Tongue (tissue), 2 donors: ENCODE results near the gene CYBRD1. TPM values are rescaled to one million over a fixed set of nuclear protein-coding genes. Genes with fewer than 3 reads are reported as not detected.
"Not testable (repeated sequence)": the region's sequence is repeated elsewhere in the genome, so short reads cannot be mapped to it uniquely, and the experiment has no call there.

Source experiments
- DNase-seq: peaks from one replicate; pipeline ENCODE4 v3.0.0-alpha.2; 2015
- total RNA-seq: library from RNA; depleted of rRNA; stranded (reverse); fragments of >200 nt; gene quantifications from one replicate; pipeline ENCODE4 v1.2.3, GENCODE V29; 2014

Gene CYBRD1
- total RNA-seq, 1 donor from 2014 or later = 122 TPM

GRCh38 chr2:171515672-171516298 lies 6.5 kb upstream of the CYBRD1 start:
- no peak for DNase-seq

GRCh38 chr2:171516793-171517192 lies 5.5 kb upstream of the CYBRD1 start:
- no peak for DNase-seq

GRCh38 chr2:171520471-171520870 lies 1.8 kb upstream of the CYBRD1 start:
- DNase-seq = no peak

GRCh38 chr2:171521361-171522051 lies 768 bp upstream of the CYBRD1 start:
- no peak for DNase-seq

GRCh38 chr2:171522788-171523087 lies 464 bp downstream of the CYBRD1 start:
- peak; percentile 57 for DNase-seq

GRCh38 chr2:171523088-171524017 lies 1.1 kb downstream of the CYBRD1 start:
- peak; percentile 84 for DNase-seq

- no peak for DNase-seq
Measured at GRCh38 chr2:171524018-171524401, 1.7 kb downstream of the CYBRD1 start.

- no peak for DNase-seq
Measured at GRCh38 chr2:171529914-171530313, 7.6 kb downstream of the CYBRD1 start.

GRCh38 chr2:171530378-171530777 lies 8.1 kb downstream of the CYBRD1 start:
- DNase-seq = no peak

GRCh38 chr2:171530859-171531258 lies 8.6 kb downstream of the CYBRD1 start:
- DNase-seq = not testable (repeated sequence)

GRCh38 chr2:171531291-171531690 lies 9.0 kb downstream of the CYBRD1 start:
- DNase-seq = no peak

- DNase-seq = no peak
Measured at GRCh38 chr2:171531836-171532450, 9.7 kb downstream of the CYBRD1 start.

GRCh38 chr2:171533331-171533730 lies 11.1 kb downstream of the CYBRD1 start:
- DNase-seq = no peak

- not testable (repeated sequence) for DNase-seq
Measured at GRCh38 chr2:171535528-171535927, 13.3 kb downstream of the CYBRD1 start.

- no peak for DNase-seq
Measured at GRCh38 chr2:171540437-171540836, 18.2 kb downstream of the CYBRD1 start.

GRCh38 chr2:171541202-171541887 lies 19.1 kb downstream of the CYBRD1 start:
- DNase-seq = no peak

- no peak for DNase-seq
Measured at GRCh38 chr2:171545086-171545485, 22.8 kb downstream of the CYBRD1 start.

GRCh38 chr2:171547256-171547655 lies 25.0 kb downstream of the CYBRD1 start:
- DNase-seq = no peak

- no peak for DNase-seq
Measured at GRCh38 chr2:171547720-171548119, 25.4 kb downstream of the CYBRD1 start.

GRCh38 chr2:171550613-171551012 lies 28.3 kb downstream of the CYBRD1 start:
- DNase-seq = no peak

GRCh38 chr2:171551836-171552235 lies 29.6 kb downstream of the CYBRD1 start:
- DNase-seq = no peak

- no peak for DNase-seq
Measured at GRCh38 chr2:171553236-171553635, 31.0 kb downstream of the CYBRD1 start.
